Activated CD4-positive, alpha-beta T cell treated with anti-CD3 and anti-CD28 coated beads, Interleukin-2, amount 50 U/mL, for 48 hours (primary cell): ENCODE data around the gene ZDHHC1.
A peak's percentile ranks its signal among the peaks of the same experiment; 100 is the strongest.

Experiments
- DNase-seq, 2 experiments: peaks; one replicate each; pipeline ENCODE4 v3.0.0-alpha.2; 2020

ZDHHC1 gene, protein sequence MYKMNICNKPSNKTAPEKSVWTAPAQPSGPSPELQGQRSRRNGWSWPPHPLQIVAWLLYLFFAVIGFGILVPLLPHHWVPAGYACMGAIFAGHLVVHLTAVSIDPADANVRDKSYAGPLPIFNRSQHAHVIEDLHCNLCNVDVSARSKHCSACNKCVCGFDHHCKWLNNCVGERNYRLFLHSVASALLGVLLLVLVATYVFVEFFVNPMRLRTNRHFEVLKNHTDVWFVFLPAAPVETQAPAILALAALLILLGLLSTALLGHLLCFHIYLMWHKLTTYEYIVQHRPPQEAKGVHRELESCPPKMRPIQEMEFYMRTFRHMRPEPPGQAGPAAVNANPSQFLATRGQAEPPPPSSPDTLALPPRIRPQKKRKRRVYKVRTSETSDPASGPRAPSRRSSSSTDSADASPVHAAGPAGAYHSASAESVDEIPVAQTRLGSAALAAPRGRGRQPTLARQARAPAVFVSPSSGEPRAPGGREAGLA

DNA sequence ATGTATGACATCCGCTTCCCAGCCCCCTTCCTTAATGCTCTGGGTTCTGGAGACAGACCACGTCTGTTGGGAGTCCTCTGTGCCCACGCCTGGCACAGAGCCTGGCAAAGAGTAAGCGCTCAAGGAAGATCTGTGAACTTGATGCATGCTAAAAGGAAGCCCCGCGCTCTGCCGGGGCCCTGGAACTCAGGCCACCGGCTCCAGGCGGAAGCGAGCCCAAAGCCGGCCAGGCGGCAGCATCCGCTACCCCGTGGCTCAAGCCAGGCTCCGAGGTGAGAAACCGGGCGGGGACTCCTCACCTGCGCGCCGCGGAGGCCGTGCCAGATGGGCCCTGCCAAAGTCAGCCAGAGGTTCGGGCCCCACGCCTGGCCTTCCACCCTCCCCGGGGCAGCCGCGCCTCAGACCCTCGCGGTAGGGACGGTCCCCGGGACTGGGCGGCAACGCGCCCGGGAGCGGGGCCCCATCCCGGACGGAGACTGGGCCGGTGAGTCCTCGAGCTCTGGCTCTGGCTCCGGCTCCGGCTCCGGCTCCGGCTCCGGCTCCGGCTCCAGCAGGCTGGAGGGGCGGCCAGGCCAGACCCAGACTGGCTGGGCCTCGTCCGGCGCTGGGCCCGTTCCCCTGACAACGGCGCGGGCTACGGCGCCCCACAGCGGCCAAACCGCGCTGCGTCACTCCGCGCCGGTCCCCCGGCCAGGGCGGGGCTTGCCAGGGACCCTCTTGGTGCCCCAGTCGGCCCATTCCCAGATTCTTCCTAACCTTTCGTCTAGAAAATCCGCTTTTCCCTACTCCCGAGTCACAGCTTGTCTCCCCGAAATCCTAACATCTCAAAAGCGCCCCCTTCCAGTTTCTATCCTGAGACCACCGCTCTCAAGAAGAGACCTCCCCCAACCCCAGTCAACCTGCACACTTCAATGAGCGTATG is at the start of gene ZDHHC1:
TSS of gene ZDHHC1 (minus strand) at position 606 of the 922 bp plus-strand sequence. CDS start 8,702 bp downstream, outside the sequence.
- DNase-seq = peak; percentile 64 to 66

DNA sequence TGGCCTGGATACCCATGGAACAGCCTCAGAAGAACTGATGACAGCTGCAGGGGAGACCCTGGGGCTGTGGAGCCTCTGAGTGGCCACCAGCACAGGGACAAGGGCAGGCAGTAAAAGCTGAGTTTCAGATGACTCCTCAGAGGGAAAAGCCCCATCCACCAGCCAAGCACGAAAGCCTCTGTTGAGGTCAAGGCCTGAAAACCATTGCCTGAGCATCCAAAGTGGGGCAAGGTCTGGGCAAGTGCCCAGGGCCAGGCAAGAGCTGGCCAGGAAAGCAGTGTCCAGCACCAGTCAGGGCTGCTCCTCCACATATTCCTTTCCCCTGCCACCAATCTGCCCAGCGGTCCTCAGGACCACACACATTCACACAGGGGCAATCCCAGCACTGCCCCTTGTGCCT is 48.3 kb upstream of the ZDHHC1 start:
- no peak for DNase-seq

DNA sequence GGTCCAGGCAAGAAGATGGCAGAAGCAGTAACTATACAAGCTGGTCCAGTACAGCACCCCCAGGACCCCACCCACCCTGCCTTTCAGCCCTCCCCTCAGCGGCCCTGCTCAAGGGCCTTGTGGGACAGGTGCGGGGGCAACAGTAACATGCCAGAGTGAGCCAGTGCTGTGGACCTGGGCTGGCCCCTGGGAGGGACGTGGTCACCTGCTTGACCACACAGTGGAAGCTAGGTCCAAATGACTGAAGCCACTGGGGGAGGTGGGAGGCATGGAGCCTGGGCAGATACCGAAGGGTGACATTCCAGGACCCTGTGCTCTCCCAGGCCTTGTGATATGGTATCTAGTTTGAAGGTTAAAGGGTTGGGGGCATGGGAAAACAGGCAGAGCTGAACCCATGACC is 47.4 kb upstream of the ZDHHC1 start:
- no peak for DNase-seq

DNA sequence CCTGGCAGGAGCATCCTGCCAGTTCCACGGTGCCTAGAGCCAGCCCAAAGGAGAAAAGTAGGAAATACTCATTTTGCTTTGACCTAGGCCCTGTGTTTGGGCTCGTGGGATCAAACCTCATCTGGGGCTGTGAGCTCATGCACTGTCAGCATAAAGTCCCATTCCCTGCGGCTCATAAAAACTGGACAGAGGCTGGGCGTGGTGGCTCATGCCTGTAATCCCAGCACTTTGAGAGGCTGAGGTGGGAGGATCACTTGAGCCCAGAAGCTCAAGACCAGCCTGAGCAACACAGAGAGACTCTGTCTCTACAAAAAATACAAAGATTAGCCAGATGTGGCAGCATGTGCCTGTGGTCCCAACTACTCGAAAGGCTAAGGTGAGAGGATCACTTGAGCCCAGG is 46.8 kb upstream of the ZDHHC1 start:
- no peak for DNase-seq

DNA sequence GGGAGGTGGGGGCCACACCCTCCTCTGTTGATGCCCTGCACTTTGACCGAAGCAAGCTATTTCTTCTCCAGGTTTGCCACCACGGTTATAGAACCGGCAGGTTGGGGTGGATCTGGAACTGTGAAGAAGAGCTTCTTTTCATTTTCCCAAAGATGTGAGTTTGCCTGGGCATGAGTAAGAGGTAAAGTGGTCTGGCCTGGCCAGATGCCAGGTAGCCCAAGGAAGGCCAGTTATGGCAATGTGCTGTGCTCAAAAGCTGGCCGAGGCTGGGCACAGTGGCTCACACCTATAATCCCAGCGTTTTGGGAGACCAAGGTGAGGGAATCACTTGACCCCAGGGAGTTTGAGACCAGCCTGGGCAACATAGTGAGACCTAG is 46.0 kb upstream of the ZDHHC1 start:
- DNase-seq = no peak

DNA sequence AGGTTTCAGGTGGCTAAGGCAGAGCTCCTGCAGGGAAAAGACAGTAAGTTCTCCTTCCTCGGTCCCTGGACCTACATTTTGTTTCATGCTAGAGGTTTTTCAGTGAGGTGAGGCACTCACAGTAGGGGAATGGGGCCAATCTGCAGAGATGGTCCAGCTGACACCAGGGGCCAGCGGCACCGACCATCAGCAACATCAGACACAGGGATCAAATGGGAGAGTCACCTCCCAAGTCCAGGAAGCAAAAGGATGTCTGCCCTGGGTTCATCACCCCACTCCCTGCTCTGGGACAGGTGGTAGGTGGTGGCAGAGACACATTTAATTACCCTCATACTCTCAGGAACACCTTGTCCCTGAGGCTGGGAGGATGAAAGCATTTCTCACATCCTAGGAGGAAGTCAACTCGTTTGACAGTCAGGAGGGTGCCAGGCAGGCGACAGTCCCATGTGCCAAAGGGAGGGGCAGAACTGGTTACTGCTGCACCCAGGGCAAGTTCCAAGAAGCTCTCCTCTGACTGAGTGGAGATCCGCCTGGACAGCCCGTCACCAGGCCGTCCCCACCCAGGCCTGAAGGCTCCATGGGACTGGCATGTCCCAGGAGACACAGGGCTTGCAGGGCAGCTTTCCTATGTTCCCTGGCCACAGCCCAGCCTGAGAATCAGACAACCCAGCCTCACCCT is 45.5 kb upstream of the ZDHHC1 start:
- DNase-seq = no peak

DNA sequence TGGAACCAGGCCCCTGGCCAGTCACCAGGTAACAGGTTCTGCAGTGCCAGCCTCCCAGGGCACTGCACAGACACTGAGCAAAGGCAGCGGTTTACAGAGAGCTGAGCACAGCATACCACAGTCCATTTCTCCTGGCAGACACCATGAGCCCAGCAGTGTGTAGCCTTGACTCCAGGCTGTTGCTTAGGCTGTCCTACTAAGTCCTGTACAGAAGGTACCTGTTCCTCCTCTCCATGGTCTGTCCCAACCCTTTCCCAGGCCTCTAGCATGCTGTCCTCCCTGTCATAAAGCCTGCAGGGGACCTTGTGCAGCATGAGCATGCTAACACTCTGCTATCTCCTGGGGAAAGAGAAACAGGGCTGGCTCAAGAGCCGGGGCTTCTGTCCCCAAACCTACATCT is 44.7 kb upstream of the ZDHHC1 start:
- DNase-seq = no peak

DNA sequence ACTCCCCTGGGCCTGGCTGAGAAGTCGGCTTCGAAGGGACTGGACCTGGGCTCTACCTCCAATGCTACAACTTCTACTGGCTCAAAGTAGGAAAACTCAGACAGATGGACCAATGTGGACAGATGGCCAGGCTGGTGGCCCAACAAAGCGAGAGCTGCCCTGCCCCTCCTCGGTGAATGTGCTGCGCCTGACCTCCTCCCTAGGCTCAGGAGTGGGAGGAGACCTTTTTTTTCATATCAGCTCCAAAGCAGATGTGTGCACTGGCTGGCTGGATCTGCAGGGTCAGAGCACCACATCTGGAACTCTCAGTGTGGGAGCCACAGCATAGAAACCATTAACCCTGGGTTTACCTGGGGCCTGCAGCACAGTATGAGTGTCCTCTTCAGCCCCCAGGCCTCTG is 43.9 kb upstream of the ZDHHC1 start:
- no peak for DNase-seq

DNA sequence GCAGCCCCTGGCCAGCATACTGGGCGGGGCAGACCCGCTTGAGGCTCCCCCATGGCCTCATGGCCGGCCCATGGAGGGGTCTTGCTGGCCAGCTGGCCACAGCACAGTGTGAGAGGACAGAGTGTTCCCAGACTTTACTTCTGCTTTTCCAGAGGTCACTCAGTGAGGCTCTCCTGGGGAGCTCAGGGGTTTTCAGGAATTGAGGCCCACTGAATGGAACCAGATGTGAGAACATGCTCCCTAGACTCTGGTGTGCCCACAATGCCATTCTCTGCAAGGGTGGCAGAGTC is 43.5 kb upstream of the ZDHHC1 start:
- DNase-seq = no peak

DNA sequence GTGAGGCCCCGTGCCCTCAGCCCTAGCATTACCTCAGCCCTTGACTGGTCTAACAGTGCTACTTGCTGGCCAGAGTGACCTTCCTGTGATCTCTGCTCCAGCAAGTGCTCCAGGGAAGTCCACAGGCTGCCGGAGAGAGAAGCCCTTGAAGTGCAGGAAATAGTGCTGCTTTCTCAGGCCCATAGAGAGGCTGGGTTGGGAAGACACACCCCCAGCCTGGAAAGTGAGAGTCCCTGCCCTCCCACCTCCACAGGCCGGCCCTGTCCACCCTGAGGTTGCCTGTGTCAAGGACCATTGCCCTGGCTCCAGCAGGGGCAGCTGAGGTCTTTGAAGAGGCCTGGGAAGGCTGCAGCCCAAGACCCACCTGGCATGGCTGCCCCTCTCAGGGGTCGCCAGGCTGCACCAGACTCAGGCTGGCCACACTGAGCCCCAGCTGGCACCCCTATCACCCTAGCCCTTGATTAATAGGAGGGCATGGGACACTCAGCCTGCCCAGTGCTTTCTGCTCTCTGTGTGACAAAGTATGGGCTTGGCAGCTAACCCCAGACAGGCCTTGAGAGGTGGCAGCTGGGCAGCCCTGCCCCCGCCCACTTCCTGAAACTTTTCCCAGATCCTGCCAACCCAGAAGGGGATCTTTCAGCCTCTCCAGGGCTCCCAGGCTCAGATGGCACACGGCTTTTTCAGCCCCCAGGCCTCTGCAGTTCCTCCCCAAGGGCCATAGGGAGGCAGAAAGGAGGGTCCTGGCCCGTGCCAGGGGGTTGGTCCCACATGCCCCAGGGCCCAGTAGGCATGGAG is 43.0 kb upstream of the ZDHHC1 start:
- no peak for DNase-seq

DNA sequence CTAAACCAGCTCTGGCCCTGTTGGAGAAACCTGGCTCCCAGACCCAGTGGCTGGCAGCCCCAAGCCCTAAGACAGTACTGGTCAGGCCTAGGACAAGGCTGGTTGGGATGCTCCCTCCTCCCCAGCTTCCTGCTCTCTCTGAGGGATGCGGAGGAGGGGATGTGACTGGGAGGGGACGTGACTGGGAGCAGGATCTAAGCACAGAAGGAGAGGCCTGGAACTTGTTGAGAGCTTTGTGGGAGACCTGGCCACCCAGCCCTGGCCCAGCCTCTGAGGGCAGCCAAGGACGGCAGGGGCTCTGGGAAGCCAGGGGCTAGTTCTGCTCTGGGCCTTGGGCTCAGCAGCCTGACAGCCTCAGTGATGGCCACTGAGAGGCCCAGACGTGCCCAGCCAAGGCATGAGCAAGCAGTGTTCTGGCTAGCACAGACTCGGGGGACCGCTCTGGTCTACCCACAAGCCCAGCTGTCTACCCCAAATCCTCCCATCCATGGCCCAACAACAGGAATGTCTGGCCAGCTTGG is 41.9 kb upstream of the ZDHHC1 start:
- no peak for DNase-seq

DNA sequence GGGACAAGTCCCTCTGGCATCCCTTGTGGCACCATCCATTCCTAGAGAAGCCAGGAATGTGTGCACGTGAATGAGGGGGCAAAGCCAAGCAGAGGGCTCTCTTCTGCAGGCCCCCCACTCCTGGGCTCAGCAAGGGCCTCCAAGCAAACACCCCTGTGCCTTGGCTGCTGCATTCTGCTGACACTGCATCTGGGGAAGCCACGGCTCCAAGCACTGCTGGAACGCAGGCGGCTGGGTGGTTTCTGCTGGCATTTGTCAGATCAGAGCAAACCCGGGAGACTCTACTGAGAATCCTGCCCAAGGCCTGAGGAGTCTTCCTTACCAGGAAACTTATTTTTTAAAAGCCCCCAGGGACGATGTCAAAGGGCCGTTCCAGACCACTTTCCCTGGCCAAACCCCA is 41.3 kb upstream of the ZDHHC1 start:
- DNase-seq = no peak

DNA sequence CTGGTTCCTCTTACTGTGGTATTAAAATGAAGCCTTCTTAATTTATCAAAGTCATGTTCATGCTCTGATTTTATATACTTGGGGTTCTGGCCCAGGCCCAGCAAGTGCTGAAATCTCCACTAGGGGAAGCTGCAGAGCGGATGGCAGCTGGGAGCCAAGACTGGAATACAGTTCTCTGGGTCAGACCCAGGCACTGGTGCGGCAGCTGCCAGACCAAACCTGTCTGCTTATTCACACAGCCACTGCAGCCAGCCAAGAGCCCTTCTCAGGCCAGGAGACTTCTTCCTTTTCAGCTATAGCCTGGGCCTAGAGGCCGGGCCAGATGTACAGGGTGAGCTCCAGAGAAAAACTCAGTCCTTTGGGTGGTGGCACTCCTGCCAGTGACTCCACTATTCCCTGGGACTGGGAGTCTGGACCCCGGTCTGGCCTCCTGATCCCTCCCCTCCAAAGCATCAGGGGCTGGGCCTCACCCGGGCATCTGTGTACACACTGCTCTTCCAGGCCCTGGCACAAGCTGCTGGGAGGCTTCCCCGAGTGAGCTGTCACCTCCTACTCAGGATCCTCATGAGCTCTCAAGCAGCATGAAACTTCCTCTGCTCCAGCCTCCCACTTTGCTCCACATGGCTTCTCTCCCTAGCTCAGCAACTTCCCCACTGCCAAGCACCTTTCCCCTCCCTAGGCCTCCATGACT is 40.3 kb upstream of the ZDHHC1 start:
- DNase-seq = no peak

DNA sequence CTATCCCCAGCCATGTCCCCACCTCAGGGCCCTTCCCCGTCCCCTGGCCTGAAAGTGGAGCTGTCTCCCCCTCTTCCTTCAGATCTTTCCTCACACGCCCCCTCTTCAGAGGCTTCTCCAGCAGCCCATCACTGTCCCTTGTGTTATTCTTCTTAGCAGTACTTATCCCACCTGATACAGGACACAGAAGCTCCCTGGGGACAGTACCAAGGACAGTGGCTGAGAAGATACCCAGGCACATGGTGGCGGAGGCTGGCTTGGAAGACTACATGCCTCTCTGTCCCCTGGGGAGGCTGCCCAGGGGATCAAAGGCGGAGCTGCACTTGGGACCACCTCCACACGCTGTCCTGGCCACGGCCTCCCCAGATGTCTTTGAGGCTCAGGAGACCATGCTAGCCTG is 38.6 kb upstream of the ZDHHC1 start:
- no peak for DNase-seq

DNA sequence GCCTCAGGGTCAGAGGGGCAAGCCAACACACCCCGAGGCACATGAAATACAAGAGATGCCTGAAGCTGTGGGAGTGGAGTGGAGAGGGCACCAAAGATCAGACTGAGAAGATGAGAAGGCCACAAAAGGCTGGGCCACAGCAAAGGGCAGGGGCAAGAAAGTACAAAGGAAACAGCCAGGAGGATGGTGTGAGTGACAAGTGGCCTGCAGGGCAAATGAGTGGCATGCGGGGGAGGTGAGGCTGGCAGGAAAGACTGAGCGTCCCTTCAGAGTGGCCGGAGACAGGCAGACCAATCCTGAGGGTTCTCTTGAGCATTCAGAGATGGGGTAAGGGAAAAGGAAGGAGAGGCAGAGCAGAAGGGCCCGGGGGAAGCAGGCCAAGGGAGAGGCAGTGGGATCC is 37.8 kb upstream of the ZDHHC1 start:
- DNase-seq = no peak

DNA sequence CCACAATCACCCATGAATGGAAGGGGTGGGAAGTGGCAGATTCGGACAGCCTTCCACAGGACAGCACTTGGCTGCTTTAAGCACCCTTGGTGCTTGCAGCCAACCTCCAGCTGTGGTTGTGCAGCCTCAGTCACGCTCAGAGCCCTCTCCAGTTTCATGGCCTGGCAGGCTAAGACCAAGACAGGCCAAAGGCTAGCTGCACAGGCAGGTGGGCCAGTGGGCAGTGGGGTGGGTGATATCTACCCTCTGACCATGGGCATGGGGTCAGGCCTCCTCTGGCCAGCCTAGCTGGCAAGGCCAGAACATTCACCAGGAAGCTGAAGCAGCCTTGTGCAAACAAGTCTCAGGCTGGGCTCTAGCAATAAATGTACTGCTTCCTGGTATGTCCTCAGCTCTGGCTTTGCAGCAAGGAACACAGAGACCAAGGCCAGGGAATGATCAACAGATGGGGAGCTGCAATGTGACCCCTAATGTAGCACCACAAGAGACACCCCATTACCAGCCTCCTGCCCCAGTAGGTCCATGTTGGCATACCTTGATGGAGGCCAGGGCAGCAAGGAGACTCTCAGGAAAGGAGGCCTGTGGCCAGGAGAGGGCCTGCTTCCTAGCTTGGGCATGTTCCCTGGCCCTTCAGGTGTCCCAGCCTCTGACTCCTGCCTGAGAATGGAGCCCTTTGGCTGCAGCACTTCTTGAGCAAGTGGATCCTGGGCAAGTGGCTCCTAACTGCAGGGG is 35.6 kb upstream of the ZDHHC1 start:
- DNase-seq = no peak

DNA sequence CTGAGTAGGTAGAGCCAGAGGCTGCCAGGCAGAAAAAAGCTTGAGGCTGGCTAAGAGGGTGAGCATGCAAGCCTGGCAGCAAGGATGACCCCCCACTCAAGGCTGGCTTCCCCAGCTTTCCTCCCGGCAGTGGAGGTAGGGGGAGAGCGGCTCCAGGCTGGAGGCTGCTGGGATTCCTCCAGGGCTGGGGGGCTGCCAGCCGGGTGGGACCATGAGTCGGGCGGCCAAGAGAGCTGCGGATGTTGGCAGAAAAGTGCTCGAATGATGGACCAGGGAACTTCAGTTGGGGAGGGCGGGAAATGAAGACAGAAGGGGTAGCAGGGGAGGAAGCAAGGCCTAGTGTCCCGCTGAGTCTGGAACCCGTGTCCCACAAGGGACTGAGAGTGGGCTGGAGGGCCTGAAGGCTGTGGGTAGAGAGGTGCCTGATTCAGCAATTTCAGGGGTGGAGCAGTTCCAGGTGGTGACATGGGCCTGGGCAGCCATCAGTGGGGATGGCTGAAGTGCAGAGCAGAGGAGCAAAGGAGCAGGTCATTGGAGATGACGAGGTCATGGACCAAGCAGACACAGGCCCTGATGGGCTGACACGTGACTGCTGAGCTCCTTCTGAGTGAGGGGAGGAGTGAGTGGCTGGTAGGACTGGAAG is 34.9 kb upstream of the ZDHHC1 start:
- no peak for DNase-seq

DNA sequence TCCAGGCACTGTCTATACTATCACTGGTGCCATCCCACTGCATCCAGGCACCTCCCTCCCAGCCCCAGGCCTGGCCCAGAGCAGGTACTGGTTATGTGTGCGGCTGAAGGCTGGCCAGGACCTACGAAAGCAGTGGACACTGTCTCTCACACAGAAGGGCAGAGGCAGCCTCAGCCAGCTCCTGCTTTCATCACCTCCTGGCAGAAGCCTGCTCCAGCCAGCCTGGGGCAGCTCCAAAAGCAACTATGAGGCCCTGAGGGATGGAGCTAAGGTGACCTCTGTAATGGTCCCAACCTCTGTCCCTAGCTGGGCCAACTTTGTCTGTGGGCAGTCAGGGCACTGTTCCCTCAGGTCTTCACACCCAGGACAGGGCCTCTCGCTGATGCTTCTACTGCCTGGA is 33.5 kb upstream of the ZDHHC1 start:
- DNase-seq = no peak

DNA sequence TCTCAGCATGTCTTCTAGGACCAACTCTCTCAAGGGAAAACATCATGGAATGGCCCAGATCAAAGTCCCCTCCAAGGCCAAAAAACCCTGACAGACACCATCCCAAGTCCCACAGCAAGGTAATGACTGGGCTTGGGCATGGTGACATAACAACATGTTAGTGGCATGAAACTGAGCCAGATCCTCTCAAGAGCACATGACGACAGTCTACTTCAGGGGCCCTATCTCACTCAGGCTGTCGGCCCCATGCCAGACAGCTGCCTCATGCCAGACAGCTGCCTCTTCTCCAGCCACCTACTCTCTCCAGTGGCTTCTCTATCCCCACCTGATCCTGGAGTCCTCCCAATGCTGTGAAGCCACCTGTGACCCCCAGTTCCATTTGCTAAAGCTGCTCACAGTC is 33.1 kb upstream of the ZDHHC1 start:
- DNase-seq = no peak

DNA sequence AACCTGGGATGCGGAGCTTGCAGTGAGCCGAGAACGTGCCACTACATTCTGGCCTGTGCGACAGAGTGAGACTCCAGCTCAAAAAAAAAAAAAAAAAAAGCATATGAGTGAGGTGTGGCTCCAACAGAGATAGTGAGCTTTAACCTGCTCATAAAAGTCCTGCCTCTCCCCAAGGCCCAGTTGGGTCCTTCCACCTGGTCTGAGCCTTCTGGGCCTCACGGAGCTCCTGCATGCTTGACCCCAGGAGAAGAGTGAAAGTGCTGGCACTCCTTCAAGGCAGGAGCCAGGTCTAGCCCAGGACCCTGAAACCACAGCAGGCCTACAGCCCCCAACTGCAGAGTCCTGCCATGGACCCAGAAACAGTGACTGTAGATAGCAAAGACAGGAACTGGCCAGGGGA is 32.3 kb upstream of the ZDHHC1 start:
- DNase-seq = no peak
